Adrenal gland (tissue), 5 donors: ENCODE results near the gene SRGAP2C.
"Not testable (repeated sequence)": the region's sequence is repeated elsewhere in the genome, so short reads cannot be mapped to it uniquely, and the experiment has no call there.

Experiments
- CTCF ChIP-seq, 6 experiments: fragments of 450-650 bp in 4 of 6; fragments of 200-600 bp in 2 of 6; sonication (generic) in 1 of 6; IDR thresholded peaks; 1 replicate in 5 of 6; 2 replicates in 1 of 6; pipeline versions ENCODE4 v1.5.1 to v1.8.0; 2016 to 2021; ENCODE audit warnings: antibody characterized with exemption in 6 of 6, mild to moderate bottlenecking in 2 of 6, moderate library complexity in 1 of 6
- POLR2A ChIP-seq, 2 donors: fragments of 450-650 bp; IDR thresholded peaks; one replicate each; pipeline ENCODE4 v1.6.1; 2017; ENCODE audit warnings: antibody characterized with exemption in 2 of 2, mild to moderate bottlenecking in 2 of 2, moderate library complexity in 1 of 2
- donor health status: DM: no; HTN: no; CAD: no.

GRCh38 chr1:121252656-121253055 is 67.9 kb downstream of the SRGAP2C start:
- not testable (repeated sequence) for TF ChIP-seq CTCF, POLR2A (IDR thresholded peaks at IDR 0.05)
